Neural progenitor cell (in vitro differentiated cells): ENCODE results near the gene CTDNEP1. TPM values are rescaled to one million over a fixed set of nuclear protein-coding genes. Genes with fewer than 3 reads are reported as not detected.
A peak's percentile ranks its signal among the peaks of the same experiment; 100 is the strongest.

Experiments used
- DNase-seq: peaks from one replicate; pipeline ENCODE4 v3.0.0-alpha.2; 2016; ENCODE audit warnings: low spot score
- H2AFZ ChIP-seq: fragments of 200-600 bp; sonication (generic); replicated peaks from 2 replicates; pipeline ENCODE4 v1.6.1; 2016; ENCODE audit warnings: antibody characterized with exemption
- H3F3A ChIP-seq: fragments of 200-600 bp; sonication (generic); 2 replicates; pipeline ENCODE4 v1.6.1; 2016; ENCODE audit warnings: antibody characterized with exemption, low read depth
- H3K27ac ChIP-seq: fragments of 200-600 bp; sonication (generic); 2 replicates; pipeline ENCODE4 v1.5.1; 2016; ENCODE audit warnings: mild to moderate bottlenecking
- H3K27me3 ChIP-seq: fragments of 200-600 bp; sonication (generic); 2 replicates; pipeline ENCODE4 v1.6.1; 2016; ENCODE audit warnings: mild to moderate bottlenecking, moderate library complexity
- H3K36me3 ChIP-seq: fragments of 200-600 bp; sonication (generic); 2 replicates; pipeline ENCODE4 v1.5.1; 2016
- H3K4me1 ChIP-seq: fragments of 200-600 bp; sonication (generic); 2 replicates; pipeline ENCODE4 v1.6.1; 2016; ENCODE audit warnings: mixed run types
- H3K4me2 ChIP-seq: fragments of 200-600 bp; sonication (generic); 2 replicates; pipeline ENCODE4 v1.6.1; 2016
- H3K4me3 ChIP-seq: fragments of 200-600 bp; sonication (generic); 2 replicates; pipeline ENCODE4 v1.5.1; 2016
- H3K79me2 ChIP-seq: fragments of 200-600 bp; sonication (generic); 2 replicates; pipeline ENCODE4 v1.6.1; 2016; ENCODE audit warnings: low read depth
- H3K9ac ChIP-seq: fragments of 200-600 bp; sonication (generic); 2 replicates; pipeline ENCODE4 v1.6.1; 2016
- H3K9me3 ChIP-seq: fragments of 200-600 bp; sonication (generic); 2 replicates; pipeline ENCODE4 v1.5.1; 2016; ENCODE audit warnings: low read depth
- H4K20me1 ChIP-seq: fragments of 200-600 bp; sonication (generic); 2 replicates; pipeline ENCODE4 v1.6.1; 2016; ENCODE audit warnings: low read depth
- H3K27ac Mint-ChIP-seq: 3 replicates; pipeline ENCODE4 v1.8.0; 2021; ENCODE audit warnings: mixed read lengths
- H3K27me3 Mint-ChIP-seq: 2 replicates; pipeline ENCODE4 v1.8.0; 2022; ENCODE audit warnings: low read depth, mild to moderate bottlenecking, inconsistent platforms, moderate library complexity, mixed read lengths; ENCODE audit not compliant: insufficient read depth
- H3K36me3 Mint-ChIP-seq: 3 replicates; pipeline ENCODE4 v1.8.0; 2021; ENCODE audit warnings: mixed read lengths
- H3K4me1 Mint-ChIP-seq: 3 replicates; pipeline ENCODE4 v1.8.0; 2021; ENCODE audit warnings: mixed read lengths
- H3K4me3 Mint-ChIP-seq: 3 replicates; pipeline ENCODE4 v1.8.0; 2021; ENCODE audit warnings: mild to moderate bottlenecking, moderate library complexity, mixed read lengths
- H3K9me3 Mint-ChIP-seq: 3 replicates; pipeline ENCODE4 v1.8.0; 2020; ENCODE audit warnings: mixed read lengths
- EZH2 ChIP-seq: fragments of 200-600 bp; sonication (generic); IDR thresholded peaks from 2 replicates; pipeline ENCODE4 v1.6.1; 2017; ENCODE audit warnings: antibody characterized with exemption, mild to moderate bottlenecking, moderate library complexity
- EZH2phosphoT487 ChIP-seq: fragments of 200-600 bp; sonication (generic); IDR thresholded peaks from 2 replicates; pipeline ENCODE4 v1.6.1; 2017; ENCODE audit warnings: antibody characterized with exemption
- microRNA counts: library from miRNA; unstranded; fragments of <30 nt; microRNA quantifications from one replicate; lab custom pipeline; 2016
- microRNA-seq: library from miRNA; unstranded; fragments of <30 nt; microRNA quantifications from one replicate; pipeline ENCODE4, GENCODE V29; 2016
- small RNA-seq: library from RNA; depleted of rRNA; stranded (forward); fragments of <200 nt; gene quantifications from one replicate; pipeline ENCODE3, GENCODE V24; 2015
- total RNA-seq: library from RNA; depleted of rRNA; stranded (reverse); fragments of >200 nt; gene quantifications from 2 replicates; pipeline ENCODE4 v1.2.3, GENCODE V29; 2015; ENCODE audit warnings: low replicate concordance
- TF ChIP-seq, protein P1 (sequence below): fragments of 200-600 bp; sonication (generic); IDR thresholded peaks from 2 replicates; pipeline ENCODE4 v1.5.1; 2017; ENCODE audit warnings: antibody characterized with exemption, mild to moderate bottlenecking

The CTDNEP1 gene
- total RNA-seq, 1 donor from 2014 or later: 46.5 TPM

DNA sequence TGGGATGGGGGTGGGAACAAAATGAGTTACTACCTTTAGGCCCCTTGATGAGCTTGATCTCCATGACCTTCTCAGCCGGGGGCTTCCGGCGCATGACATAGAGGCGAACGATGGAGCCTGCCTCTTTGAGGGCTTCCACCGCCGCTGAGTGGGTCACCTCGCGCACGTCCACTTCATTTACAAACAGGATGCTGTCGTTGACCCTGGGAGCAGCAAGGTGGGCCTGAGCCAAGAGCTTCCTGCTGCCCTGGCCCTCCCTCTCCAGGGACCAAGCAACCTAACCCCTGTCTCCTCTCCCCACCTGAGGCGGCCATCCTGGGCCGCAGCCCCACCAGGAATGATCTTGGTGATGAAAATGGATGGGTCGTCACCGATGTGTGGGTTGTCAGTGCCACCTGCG, 48.1 kb downstream of the CTDNEP1 start:
- peaks cover 26% of the 10 kb centered on the region for H3K36me3 Mint-ChIP-seq
- TF ChIP-seq, protein P1, sequence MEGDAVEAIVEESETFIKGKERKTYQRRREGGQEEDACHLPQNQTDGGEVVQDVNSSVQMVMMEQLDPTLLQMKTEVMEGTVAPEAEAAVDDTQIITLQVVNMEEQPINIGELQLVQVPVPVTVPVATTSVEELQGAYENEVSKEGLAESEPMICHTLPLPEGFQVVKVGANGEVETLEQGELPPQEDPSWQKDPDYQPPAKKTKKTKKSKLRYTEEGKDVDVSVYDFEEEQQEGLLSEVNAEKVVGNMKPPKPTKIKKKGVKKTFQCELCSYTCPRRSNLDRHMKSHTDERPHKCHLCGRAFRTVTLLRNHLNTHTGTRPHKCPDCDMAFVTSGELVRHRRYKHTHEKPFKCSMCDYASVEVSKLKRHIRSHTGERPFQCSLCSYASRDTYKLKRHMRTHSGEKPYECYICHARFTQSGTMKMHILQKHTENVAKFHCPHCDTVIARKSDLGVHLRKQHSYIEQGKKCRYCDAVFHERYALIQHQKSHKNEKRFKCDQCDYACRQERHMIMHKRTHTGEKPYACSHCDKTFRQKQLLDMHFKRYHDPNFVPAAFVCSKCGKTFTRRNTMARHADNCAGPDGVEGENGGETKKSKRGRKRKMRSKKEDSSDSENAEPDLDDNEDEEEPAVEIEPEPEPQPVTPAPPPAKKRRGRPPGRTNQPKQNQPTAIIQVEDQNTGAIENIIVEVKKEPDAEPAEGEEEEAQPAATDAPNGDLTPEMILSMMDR: no peak
- no peak for TF ChIP-seq EZH2phosphoT487
- no peak for TF ChIP-seq EZH2
- Histone ChIP-seq H4K20me1 (peaks cover 16% of the 10 kb centered on the region), H3K27ac (no peak overlapping the region), H3K79me2 (peaks cover 32% of the 10 kb centered on the region), H3F3A (peaks cover 23% of the 10 kb centered on the region), H3K4me1 (peaks cover 25% of the 10 kb centered on the region), H2AFZ (no peak overlapping the region), H3K27me3 (no peaks in the 10 kb centered on the region), H3K9me3 (no peaks in the 10 kb centered on the region), H3K36me3 (peaks cover 11% of the 10 kb centered on the region), H3K4me2 (no peak overlapping the region), H3K9ac (no peak overlapping the region), H3K4me3 (no peak overlapping the region)
- DNase-seq: no peak
- H3K4me1 Mint-ChIP-seq: peaks cover 43% of the 10 kb centered on the region
- peaks cover 2% of the 10 kb centered on the region for H3K27me3 Mint-ChIP-seq
- peak overlapping the region; percentile 78 for H3K4me3 Mint-ChIP-seq
- H3K9me3 Mint-ChIP-seq: no peaks in the 10 kb centered on the region
- H3K27ac Mint-ChIP-seq: no peak overlapping the region

DNA sequence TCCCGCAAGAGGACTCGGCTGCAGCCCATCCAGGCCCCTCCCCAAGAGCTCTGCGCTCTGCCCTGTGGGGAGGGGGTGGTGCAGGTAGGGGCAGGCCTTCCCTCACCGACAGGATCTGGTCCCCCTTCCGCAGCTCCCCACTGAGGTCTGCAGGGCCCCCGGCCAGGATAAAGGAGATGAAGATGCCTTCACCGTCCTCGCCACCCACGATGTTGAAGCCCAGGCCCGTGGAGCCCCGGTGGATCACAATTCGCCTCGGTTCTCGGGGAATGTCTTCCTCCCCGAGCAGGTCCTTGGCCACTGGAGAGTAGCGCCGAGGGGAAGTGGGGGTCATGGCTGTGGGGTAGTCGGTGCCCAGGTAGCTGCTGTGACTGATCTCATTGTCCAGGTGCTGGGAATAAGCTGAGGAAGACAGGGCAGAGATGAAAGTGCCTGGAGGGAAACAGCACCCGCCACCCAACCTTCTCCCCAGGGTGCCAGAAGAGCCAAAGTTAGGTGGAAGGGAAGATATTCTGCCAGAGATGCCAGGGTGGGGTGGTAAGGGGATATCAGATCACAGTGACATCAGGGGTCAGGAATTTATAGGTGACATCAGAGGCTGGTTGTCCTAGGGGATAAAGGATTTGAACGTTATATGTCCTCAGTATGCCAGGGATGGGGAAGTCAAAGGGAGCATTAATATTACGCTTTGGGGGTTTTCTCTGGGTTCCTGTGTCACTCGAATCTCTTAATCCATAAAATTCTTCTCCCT, 54.7 kb downstream of the CTDNEP1 start:
- TF ChIP-seq EZH2 (no peak), EZH2phosphoT487 (no peak)
- TF ChIP-seq, protein P1: no peak
- Histone ChIP-seq H2AFZ (no peak overlapping the region), H3K36me3 (peaks cover 4% of the 10 kb centered on the region), H3K79me2 (no peaks in the 10 kb centered on the region), H3K4me1 (no peaks in the 10 kb centered on the region), H3K27ac (no peak overlapping the region), H3K4me2 (no peak overlapping the region), H3F3A (peaks cover 3% of the 10 kb centered on the region), H3K9me3 (no peaks in the 10 kb centered on the region), H4K20me1 (peaks cover 4% of the 10 kb centered on the region), H3K9ac (no peak overlapping the region), H3K4me3 (no peak overlapping the region), H3K27me3 (no peaks in the 10 kb centered on the region)
- DNase-seq: no peak
- H3K4me3 Mint-ChIP-seq: no peak overlapping the region
- H3K27ac Mint-ChIP-seq: no peak overlapping the region
- peaks cover 29% of the 10 kb centered on the region for H3K36me3 Mint-ChIP-seq
- H3K9me3 Mint-ChIP-seq: no peaks in the 10 kb centered on the region
- H3K27me3 Mint-ChIP-seq: peaks cover 7% of the 10 kb centered on the region
- peaks cover 10% of the 10 kb centered on the region for H3K4me1 Mint-ChIP-seq

DNA sequence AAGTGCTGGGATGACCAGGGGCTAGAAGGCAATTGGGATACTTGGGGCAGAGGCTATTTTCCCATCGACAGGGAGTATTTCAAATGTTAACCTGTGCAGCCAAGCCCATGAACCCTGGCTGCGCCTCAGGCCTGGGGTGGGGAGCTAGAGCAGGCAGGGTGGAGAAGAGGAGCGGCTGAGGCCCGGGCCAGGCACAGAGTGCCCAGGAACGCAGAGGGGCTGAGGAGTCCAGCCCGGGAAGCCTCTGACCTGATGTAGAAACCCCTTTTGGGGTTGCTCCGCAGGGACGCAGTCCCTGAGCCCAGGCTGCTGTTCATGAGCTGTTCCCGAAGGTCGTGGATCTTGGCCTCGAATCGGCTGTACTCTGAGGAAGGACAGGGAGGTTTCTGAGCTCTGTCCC, 55.6 kb downstream of the CTDNEP1 start:
- Mint-ChIP-seq H3K36me3 (peaks cover 28% of the 10 kb centered on the region), H3K9me3 (no peaks in the 10 kb centered on the region), H3K4me1 (peaks cover 9% of the 10 kb centered on the region), H3K27me3 (peaks cover 7% of the 10 kb centered on the region), H3K27ac (no peak overlapping the region), H3K4me3 (peak overlapping the region; percentile 27)
- Histone ChIP-seq H3K36me3 (peaks cover under 1% of the 10 kb centered on the region), H3K4me1 (no peaks in the 10 kb centered on the region), H4K20me1 (peaks cover 13% of the 10 kb centered on the region), H3K4me3 (no peak overlapping the region), H3K4me2 (no peak overlapping the region), H3K9ac (no peak overlapping the region), H3F3A (no peaks in the 10 kb centered on the region), H3K9me3 (no peaks in the 10 kb centered on the region), H2AFZ (no peak overlapping the region), H3K27ac (no peak overlapping the region), H3K27me3 (no peaks in the 10 kb centered on the region), H3K79me2 (no peaks in the 10 kb centered on the region)
- no peak for TF ChIP-seq EZH2phosphoT487
- no peak for DNase-seq

MicroRNA genes within 50 kb of the gene (microRNA counts, 767-probe panel; counts per million panel counts)
- microRNA hsa-miR-324-3p (lab: Ali Mortazavi, UCI) (460 counts per million, percentile 90 among the panel's probes with 10 or more counts), microRNA hsa-miR-324-5p (lab: Ali Mortazavi, UCI) (460 counts per million, percentile 90 among the panel's probes with 10 or more counts)

Small RNAs within 50 kb of the gene (microRNA-seq; reads per million reads assigned to microRNA genes)
- 249 reads per million, percentile 84 among the genes with 10 or more reads in this experiment for gene MIR324

Small RNAs within 50 kb of the gene (small RNA-seq; reads per million reads assigned to genes)
- 0.18 reads per million for gene MIR324
- not detected for gene RF00019

Other genes starting within 250 kb of the CTDNEP1 start
- 104 and 137 TPM in 2 replicates for gene RNASEK, start 239.1 kb downstream of the CTDNEP1 start, total RNA-seq
- 3.8 and 5.3 TPM in 2 replicates for gene BCL6B, start 228.7 kb downstream of the CTDNEP1 start, total RNA-seq
- gene SLC16A13, start 215.7 kb downstream of the CTDNEP1 start, total RNA-seq: 1.4 TPM in 1 of 2 replicates, not detected in the other
- not detected in 2 replicates for gene SLC16A11, start 207.6 kb downstream of the CTDNEP1 start, total RNA-seq
- gene CLEC10A, start 171.5 kb downstream of the CTDNEP1 start, total RNA-seq: not detected in 2 replicates
- gene ASGR2, start 136.9 kb downstream of the CTDNEP1 start, total RNA-seq: not detected in 2 replicates
- gene ASGR1, start 72.4 kb downstream of the CTDNEP1 start, total RNA-seq: 3.1 and 4.4 TPM in 2 replicates
- 23.5 and 50.5 TPM in 2 replicates for gene DLG4, start 31.9 kb downstream of the CTDNEP1 start, total RNA-seq
- 86.7 and 194 TPM in 2 replicates for gene ACADVL, start 31.8 kb downstream of the CTDNEP1 start, total RNA-seq
- 43.9 and 113 TPM in 2 replicates for gene DVL2, start 17.2 kb downstream of the CTDNEP1 start, total RNA-seq
- 31.6 and 59.1 TPM in 2 replicates for gene PHF23, start 12.3 kb downstream of the CTDNEP1 start, total RNA-seq
- gene GABARAP, start 9.3 kb downstream of the CTDNEP1 start, total RNA-seq: 225 and 276 TPM in 2 replicates
- gene ELP5, start 481 bp upstream of the CTDNEP1 start, total RNA-seq: 17.5 and 42.2 TPM in 2 replicates
- 0.32 and 1.3 TPM in 2 replicates for gene CLDN7, start 10.7 kb upstream of the CTDNEP1 start, total RNA-seq
- gene SLC2A4, start 30.0 kb upstream of the CTDNEP1 start, total RNA-seq: 1.7 and 7.3 TPM in 2 replicates
- gene YBX2, start 42.9 kb upstream of the CTDNEP1 start, total RNA-seq: 2.7 and 9.1 TPM in 2 replicates
- 251 and 370 TPM in 2 replicates for gene EIF5A, start 55.9 kb upstream of the CTDNEP1 start, total RNA-seq
- 20.5 and 41.8 TPM in 2 replicates for gene GPS2, start 63.6 kb upstream of the CTDNEP1 start, total RNA-seq
- gene NEURL4, start 77.6 kb upstream of the CTDNEP1 start, total RNA-seq: 5.1 and 26.3 TPM in 2 replicates
- gene ACAP1, start 84.8 kb upstream of the CTDNEP1 start, total RNA-seq: 0.65 and 2.7 TPM in 2 replicates
- 2.7 and 8.2 TPM in 2 replicates for gene KCTD11, start 100.4 kb upstream of the CTDNEP1 start, total RNA-seq
- gene TMEM95, start 103.4 kb upstream of the CTDNEP1 start, total RNA-seq: not detected in 2 replicates
- 1.8 and 4.0 TPM in 2 replicates for gene TNK1, start 129.4 kb upstream of the CTDNEP1 start, total RNA-seq
- 6.6 and 17.5 TPM in 2 replicates for gene PLSCR3, start 142.8 kb upstream of the CTDNEP1 start, total RNA-seq
- gene TMEM256, start 152.4 kb upstream of the CTDNEP1 start, total RNA-seq: 72.0 and 152 TPM in 2 replicates
- gene NLGN2, start 156.1 kb upstream of the CTDNEP1 start, total RNA-seq: 13.9 and 36.5 TPM in 2 replicates
- not detected in 2 replicates for gene SPEM1, start 168.6 kb upstream of the CTDNEP1 start, total RNA-seq
- gene SPEM2, start 173.9 kb upstream of the CTDNEP1 start, total RNA-seq: not detected in 2 replicates
- not detected in 2 replicates for gene SPEM3, start 177.1 kb upstream of the CTDNEP1 start, total RNA-seq
- 1.0 and 1.6 TPM in 2 replicates for gene TMEM102, start 183.7 kb upstream of the CTDNEP1 start, total RNA-seq
- gene FGF11, start 187.8 kb upstream of the CTDNEP1 start, total RNA-seq: 7.6 and 14.9 TPM in 2 replicates
- gene CHRNB1, start 193.3 kb upstream of the CTDNEP1 start, total RNA-seq: 7.4 and 7.5 TPM in 2 replicates
- 5.4 and 15.5 TPM in 2 replicates for gene ZBTB4, start 227.9 kb upstream of the CTDNEP1 start, total RNA-seq
- not detected in 2 replicates for gene SLC35G6, start 229.7 kb upstream of the CTDNEP1 start, total RNA-seq
- 32.7 and 51.4 TPM in 2 replicates for gene POLR2A, start 232.6 kb upstream of the CTDNEP1 start, total RNA-seq